Measurements from ENCODE around the gene RNF115.

- TF ChIP-seq POLR2A (IDR thresholded peaks at IDR 0.05) (no peak), POLR2AphosphoS5 (IDR thresholded peaks at IDR 0.05) (no peak), CTCF (IDR thresholded peaks at IDR 0.05) (no peak), EP300 (IDR thresholded peaks at IDR 0.05) (no peak)
Observed at GRCh38 chr1:145730467-145730866, 93.4 kb downstream of the RNF115 start.
